ENCODE measurements around the gene BCL2L1. TPM values are rescaled to one million over a fixed set of nuclear protein-coding genes. Genes with fewer than 3 reads are reported as not detected.

Gene BCL2L1
- total RNA-seq, 1 experiment from 2014 or later = 226 TPM

GRCh38 chr20:31693987-31694661, 28.5 kb downstream of the BCL2L1 start:
- Histone ChIP-seq H3K27me3 (ENCODE audit: insufficient read depth, low read length) (no peaks in the 10 kb centered on the region), H3K4me3 (replicated peaks in 1 of 2; ENCODE audit: low read depth in 1 of 2, low read length in 2 of 2) (no peak overlapping the region), H3K4me2 (ENCODE audit: low read length) (peak overlapping the region; percentile 63), H4K20me1 (ENCODE audit: insufficient read depth) (no peaks in the 10 kb centered on the region), H3K27ac (ENCODE audit: low read depth, low read length) (peak overlapping the region; percentile 81), H3K36me3 (ENCODE audit: control insufficient read depth in 1 of 2, insufficient read depth in 2 of 2, low read length in 2 of 2) (peaks cover 14 to 44% of the 10 kb centered on the region in 2 experiments; a peak in 3 of 4 replicates), H2AFZ (ENCODE audit: low read depth, low read length, poor library complexity, severe bottlenecking) (no peak overlapping the region), H3K9me2 (ENCODE audit: insufficient read depth) (no peaks in the 10 kb centered on the region), H3K79me2 (ENCODE audit: insufficient read depth, low read length) (peaks cover 100% of the 10 kb centered on the region), H3K9ac (ENCODE audit: low read length) (peak overlapping the region; percentile 59), H3K4me1 (ENCODE audit: control insufficient read depth in 1 of 2, insufficient read depth in 2 of 2, low read length in 2 of 2) (peaks cover 79 to 96% of the 10 kb centered on the region in 2 experiments), H3K9me3 (ENCODE audit: control insufficient read depth in 1 of 2, insufficient read depth in 1 of 2, low read depth in 1 of 2, low read length in 2 of 2) (no peaks in the 10 kb centered on the region)
- ChIA-PET POLR2A (interaction anchor here (0.6 to 2.3 kb wide), 6 partner anchors 11 to 1150 kb away, joined by 3 to 15 read pairs (median 4); partner anchors contain the start of gene BCL2L1), CTCF (interaction anchor here (0.8 to 1.4 kb wide), 3 partner anchors 19 to 30 kb away, joined by 3 read pairs; no protein-coding TSS in a partner anchor), RAD21 (ENCODE audit: low non-redundant PET in 1 of 2, low total read pairs in 2 of 2, uncharacterized antibody in 2 of 2, unreplicated experiment in 2 of 2) (interaction anchor here in 1 of 2 experiments (0.6 kb wide), 1 partner anchor 177 kb away, joined by 3 read pairs; no protein-coding TSS in a partner anchor)
- intact Hi-C loops (cut with micrococcal nuclease) = no loop called here
- ATAC-seq (peak; percentile 20; the same call in 1 of the 2 replicates), DNase-seq (ENCODE audit: low read depth, low spot score) (no peak)
- TF ChIP-seq EGR1 (IDR thresholded peaks at IDR 0.05; ENCODE audit: low read depth) (no peak), SP1 (IDR thresholded peaks at IDR 0.05; ENCODE audit: low read depth) (peak; percentile 27; the same call in 1 of the 2 replicates)
- BruUV-seq (replicated peaks) = no TSS peak

- peak overlapping the region; percentile 59 for H3K9ac ChIP-seq (ENCODE audit: low read length)
- H3K36me3 ChIP-seq (ENCODE audit: control insufficient read depth in 1 of 2, insufficient read depth in 2 of 2, low read length in 2 of 2) = peaks cover 14 to 42% of the 10 kb centered on the region in 2 experiments; a peak in 3 of 4 replicates
- peaks cover 99% of the 10 kb centered on the region for H3K79me2 ChIP-seq (ENCODE audit: insufficient read depth, low read length)
- ATAC-seq (no peak), DNase-seq (ENCODE audit: low read depth, low spot score) (no peak)
- H3K9me2 ChIP-seq (ENCODE audit: insufficient read depth) = no peaks in the 10 kb centered on the region
- H3K9me3 ChIP-seq (ENCODE audit: control insufficient read depth in 1 of 2, insufficient read depth in 1 of 2, low read depth in 1 of 2, low read length in 2 of 2) = no peaks in the 10 kb centered on the region
- ChIA-PET CTCF (interaction anchor here (0.6 to 1.4 kb wide), 4 partner anchors 10 to 31 kb away, joined by 3 read pairs; no protein-coding TSS in a partner anchor), RAD21 (ENCODE audit: low non-redundant PET in 1 of 2, low total read pairs in 2 of 2, uncharacterized antibody in 2 of 2, unreplicated experiment in 2 of 2) (no interaction called here), POLR2A (interaction anchor here (0.6 to 1.5 kb wide), 3 partner anchors 20 to 1151 kb away, joined by 3 to 4 read pairs (median 4); no protein-coding TSS in a partner anchor)
- no peaks in the 10 kb centered on the region for H3K27me3 ChIP-seq (ENCODE audit: insufficient read depth, low read length)
- peak overlapping the region; percentile 63; the same call in 1 of the 2 replicates for H3K4me2 ChIP-seq (ENCODE audit: low read length)
- no peak for TF ChIP-seq REST (IDR thresholded peaks at IDR 0.05; ENCODE audit: low read depth)
- no peak for TF ChIP-seq CBX3 (IDR thresholded peaks at IDR 0.05; ENCODE audit: low read depth)
- no peak for TF ChIP-seq ZFX (IDR thresholded peaks at IDR 0.05)
- TF ChIP-seq SRF (IDR thresholded peaks at IDR 0.05; ENCODE audit: low read depth) = no peak
- TF ChIP-seq ELF1 (IDR thresholded peaks at IDR 0.05; ENCODE audit: borderline replicate concordance, low read depth) = no peak
- no TSS peak for BruUV-seq (replicated peaks)
- H3K4me1 ChIP-seq (ENCODE audit: control insufficient read depth in 1 of 2, insufficient read depth in 2 of 2, low read length in 2 of 2) = peaks cover 75 to 94% of the 10 kb centered on the region in 2 experiments
- peaks cover 5% of the 10 kb centered on the region; the same call in 1 of the 2 replicates for H4K20me1 ChIP-seq (ENCODE audit: insufficient read depth)
- no peak overlapping the region for H3K4me3 ChIP-seq (replicated peaks in 1 of 2; ENCODE audit: low read depth in 1 of 2, low read length in 2 of 2)
- H3K27ac ChIP-seq (ENCODE audit: low read depth, low read length) = peak overlapping the region; percentile 81; the same call in 1 of the 2 replicates
- H2AFZ ChIP-seq (ENCODE audit: low read depth, low read length, poor library complexity, severe bottlenecking) = no peak overlapping the region
- intact Hi-C loops (cut with micrococcal nuclease) = no loop called here
Observed at GRCh38 chr20:31693402-31693801, 29.3 kb downstream of the BCL2L1 start.

All from HCT116 (cell line).